Brain microvascular endothelial cell (primary cell): ENCODE measurements around the gene STEAP1B.

Source experiments
- DNase-seq: peaks from one replicate; pipeline ENCODE4 v3.0.0-alpha.2; 2020
- H3K27ac ChIP-seq: fragments of 250-450 bp; sonication (Bioruptor Pico); 2 replicates; pipeline ENCODE4 v1.5.1; 2020; ENCODE audit warnings: mild to moderate bottlenecking, moderate library complexity
- H3K27me3 ChIP-seq: fragments of 250-450 bp; sonication (Bioruptor Pico); replicated peaks from 2 replicates; pipeline ENCODE4 v1.5.1; 2020; ENCODE audit warnings: mild to moderate bottlenecking
- H3K36me3 ChIP-seq: fragments of 250-450 bp; sonication (Bioruptor Pico); replicated peaks from 2 replicates; pipeline ENCODE4 v1.5.1; 2020; ENCODE audit warnings: mild to moderate bottlenecking
- H3K4me3 ChIP-seq: 2 replicates; pipeline ENCODE4 v1.5.1; 2011; ENCODE audit warnings: low read depth, mild to moderate bottlenecking, control low read depth, low read length, moderate library complexity
- in situ Hi-C: cut with HindIII; loops from 2 replicates; pipeline ENCODE4 v1.10.0; 2017; ENCODE audit warnings: low sequenced_read_pairs, low pct_ligation_motif_present
- TF ChIP-seq, protein P1 (sequence below): IDR thresholded peaks from 2 replicates; pipeline ENCODE4 v1.5.1; 2011; ENCODE audit warnings: low read depth, mild to moderate bottlenecking, moderate library complexity, low read length, control low read depth, inconsistent platforms; ENCODE audit errors: missing control alignments

Gene STEAP1B

GRCh38 chr7:22393913-22394729 is 105.9 kb downstream of the STEAP1B start:
- no peaks in the 10 kb centered on the region for H3K27me3 ChIP-seq
- no peak overlapping the region for H3K27ac ChIP-seq
- in situ Hi-C loops, result no loop called here
- H3K36me3 ChIP-seq, result no peaks in the 10 kb centered on the region
- H3K4me3 ChIP-seq, result no peak overlapping the region
- TF ChIP-seq, protein P1, sequence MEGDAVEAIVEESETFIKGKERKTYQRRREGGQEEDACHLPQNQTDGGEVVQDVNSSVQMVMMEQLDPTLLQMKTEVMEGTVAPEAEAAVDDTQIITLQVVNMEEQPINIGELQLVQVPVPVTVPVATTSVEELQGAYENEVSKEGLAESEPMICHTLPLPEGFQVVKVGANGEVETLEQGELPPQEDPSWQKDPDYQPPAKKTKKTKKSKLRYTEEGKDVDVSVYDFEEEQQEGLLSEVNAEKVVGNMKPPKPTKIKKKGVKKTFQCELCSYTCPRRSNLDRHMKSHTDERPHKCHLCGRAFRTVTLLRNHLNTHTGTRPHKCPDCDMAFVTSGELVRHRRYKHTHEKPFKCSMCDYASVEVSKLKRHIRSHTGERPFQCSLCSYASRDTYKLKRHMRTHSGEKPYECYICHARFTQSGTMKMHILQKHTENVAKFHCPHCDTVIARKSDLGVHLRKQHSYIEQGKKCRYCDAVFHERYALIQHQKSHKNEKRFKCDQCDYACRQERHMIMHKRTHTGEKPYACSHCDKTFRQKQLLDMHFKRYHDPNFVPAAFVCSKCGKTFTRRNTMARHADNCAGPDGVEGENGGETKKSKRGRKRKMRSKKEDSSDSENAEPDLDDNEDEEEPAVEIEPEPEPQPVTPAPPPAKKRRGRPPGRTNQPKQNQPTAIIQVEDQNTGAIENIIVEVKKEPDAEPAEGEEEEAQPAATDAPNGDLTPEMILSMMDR, result no peak
- DNase-seq, result peak; percentile 3

GRCh38 chr7:22390516-22390915 is 109.5 kb downstream of the STEAP1B start:
- TF ChIP-seq, protein P1, result no peak
- in situ Hi-C loops, result no loop called here
- Histone ChIP-seq H3K27ac (no peak overlapping the region), H3K4me3 (no peak overlapping the region), H3K36me3 (no peaks in the 10 kb centered on the region), H3K27me3 (no peaks in the 10 kb centered on the region)
- DNase-seq, result no peak

DNA sequence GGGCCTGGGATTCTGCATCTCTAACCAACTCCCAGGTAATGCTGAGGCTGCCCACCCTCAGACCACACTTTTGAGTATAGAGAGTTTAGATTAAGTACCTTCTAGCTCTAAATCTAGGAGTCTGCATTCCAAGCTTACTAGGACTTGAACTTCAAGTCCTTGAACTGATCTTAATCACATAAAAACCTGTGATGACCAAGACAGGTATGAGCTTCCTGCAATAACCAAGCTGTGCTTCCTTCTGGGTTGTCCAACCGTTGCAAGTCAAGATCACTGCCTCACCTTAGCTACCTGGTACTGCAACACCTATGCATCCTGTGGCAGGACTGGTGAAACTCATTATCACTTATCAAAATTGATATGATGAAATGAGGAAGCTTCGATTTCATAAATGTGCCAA is 110.1 kb downstream of the STEAP1B start:
- H3K27ac ChIP-seq, result no peak overlapping the region
- H3K4me3 ChIP-seq, result no peak overlapping the region
- no peak for DNase-seq

GRCh38 chr7:22387583-22387982 is 112.4 kb downstream of the STEAP1B start:
- H3K27ac ChIP-seq, result no peak overlapping the region
- TF ChIP-seq, protein P1, result no peak
- in situ Hi-C loops, result no loop called here
- H3K4me3 ChIP-seq, result no peak overlapping the region
- no peaks in the 10 kb centered on the region for H3K27me3 ChIP-seq
- DNase-seq, result peak; percentile 73
- H3K36me3 ChIP-seq, result no peaks in the 10 kb centered on the region

More for the DNA sequence above, 110.1 kb downstream of the STEAP1B start:
- in situ Hi-C loops, result no loop called here
- H3K36me3 ChIP-seq, result no peaks in the 10 kb centered on the region
- H3K27me3 ChIP-seq, result no peaks in the 10 kb centered on the region
- TF ChIP-seq, protein P1, result no peak

DNA sequence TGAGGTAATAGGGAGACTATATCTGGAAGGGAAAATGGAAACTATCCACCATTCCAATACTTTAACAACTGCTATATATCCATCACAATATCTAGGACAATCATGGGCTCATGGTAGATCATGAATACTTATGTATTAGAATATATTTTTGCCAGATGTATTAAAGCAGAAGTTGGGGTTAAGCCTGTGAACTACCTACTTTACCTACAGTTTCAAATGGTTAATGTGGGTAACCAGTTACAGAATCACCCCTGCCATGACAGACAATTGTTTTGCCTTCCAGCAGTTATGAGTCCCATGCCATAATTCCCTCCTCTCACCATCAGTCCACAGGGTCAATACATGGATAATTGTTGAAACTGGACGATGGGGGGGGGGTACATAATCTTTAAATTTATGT is 113.1 kb downstream of the STEAP1B start:
- H3K27me3 ChIP-seq, result no peaks in the 10 kb centered on the region
- no peak for DNase-seq
- in situ Hi-C loops, result no loop called here
- H3K27ac ChIP-seq, result no peak overlapping the region
- no peak overlapping the region for H3K4me3 ChIP-seq
- TF ChIP-seq, protein P1, result no peak
- H3K36me3 ChIP-seq, result no peaks in the 10 kb centered on the region
